Left ventricle myocardium superior (tissue), 1 donor: ENCODE results near the gene MAJIN. TPM values are rescaled to one million over a fixed set of nuclear protein-coding genes. Genes with fewer than 3 reads are reported as not detected.

ENCODE experiments used
- ATAC-seq: fragments of 200-7000 bp; cut with Tn5 transposase; one replicate; pipeline ENCODE4 v1.9.1; 2020; ENCODE audit warnings: mild to moderate bottlenecking, moderate library complexity
- DNase-seq: peaks from one replicate; pipeline ENCODE4 v3.0.0-alpha.2; 2020
- intact Hi-C: fragments of 100-400 bp; cut with micrococcal nuclease; formaldehyde crosslinking; loops from one replicate; pipeline ENCODE4 v1.11.0; 2022
- microRNA-seq: library from miRNA; unstranded; fragments of <30 nt; microRNA quantifications from one replicate; pipeline ENCODE4 v1.2.0, GENCODE V29; 2020; ENCODE audit warnings: borderline number of aligned reads
- total RNA-seq: library from RNA; stranded (reverse); fragmentation: NEBNext Ultra II Directional; extraction: Animal tissue kit (Norgen Biotek cat#: 25700); gene quantifications from one replicate; pipeline ENCODE4 v1.2.1, GENCODE V29; 2021
- donor health status: DM: no; HTN: yes; CAD: no; lungs with severe emphysema.

Gene MAJIN
- total RNA-seq, 1 donor from 2014 or later = not detected

DNA sequence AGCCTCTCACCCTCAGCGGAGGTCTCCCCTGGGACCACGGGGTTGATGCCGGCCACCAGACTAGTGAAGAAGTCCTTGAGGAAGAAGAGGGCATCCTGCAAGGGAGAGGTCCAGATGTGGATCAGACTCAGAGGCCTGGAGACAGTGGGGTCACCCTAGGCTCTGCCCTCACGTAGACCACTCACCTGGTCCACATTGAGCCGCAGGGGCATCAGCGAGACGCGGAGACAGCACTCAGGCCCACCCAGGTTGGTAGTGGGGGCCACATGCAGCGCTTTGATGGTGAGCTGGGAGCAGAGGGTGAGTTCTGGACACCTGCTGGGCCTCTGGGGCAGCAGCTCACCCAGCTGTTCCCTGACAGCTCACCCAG lies 73.8 kb downstream of the MAJIN start:
- intact Hi-C loops = no loop called here
- DNase-seq = no peak
- ATAC-seq = no peak

DNA sequence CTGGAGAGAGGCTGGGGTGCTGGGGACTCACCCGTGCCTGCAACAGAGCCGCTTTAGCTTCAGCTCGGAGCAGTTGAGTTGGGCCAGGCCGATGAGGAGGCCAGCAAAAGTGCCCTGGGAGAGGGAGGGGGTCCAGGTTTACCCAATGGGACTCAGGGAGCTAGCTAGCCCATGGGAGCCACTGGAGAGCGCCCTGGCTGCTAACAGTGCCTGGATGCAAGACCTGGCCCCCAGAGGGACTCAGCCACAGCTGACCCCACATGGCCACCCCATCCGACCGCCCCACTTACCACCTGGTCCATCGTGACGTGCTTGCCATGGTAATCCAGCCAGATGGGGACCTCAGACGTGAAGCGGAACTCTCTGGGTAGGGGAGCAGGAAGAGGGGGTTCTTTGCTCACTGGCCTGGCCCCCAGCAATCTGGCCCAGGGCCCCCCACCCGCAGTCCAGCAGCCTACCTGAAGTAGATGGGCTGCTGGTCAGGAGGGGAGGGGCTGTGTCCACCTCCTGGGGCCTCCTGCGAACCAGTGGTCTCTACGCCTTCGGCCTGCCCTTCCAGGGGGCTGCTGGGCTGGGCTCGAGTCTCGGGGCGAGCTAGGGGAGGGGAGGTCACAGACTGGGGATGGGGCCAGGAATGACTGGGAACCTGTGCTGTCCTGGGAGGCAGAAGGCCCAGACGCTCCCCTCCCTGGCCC lies 74.4 kb downstream of the MAJIN start:
- DNase-seq (no peak), ATAC-seq (no peak)
- intact Hi-C loops = no loop called here

DNA sequence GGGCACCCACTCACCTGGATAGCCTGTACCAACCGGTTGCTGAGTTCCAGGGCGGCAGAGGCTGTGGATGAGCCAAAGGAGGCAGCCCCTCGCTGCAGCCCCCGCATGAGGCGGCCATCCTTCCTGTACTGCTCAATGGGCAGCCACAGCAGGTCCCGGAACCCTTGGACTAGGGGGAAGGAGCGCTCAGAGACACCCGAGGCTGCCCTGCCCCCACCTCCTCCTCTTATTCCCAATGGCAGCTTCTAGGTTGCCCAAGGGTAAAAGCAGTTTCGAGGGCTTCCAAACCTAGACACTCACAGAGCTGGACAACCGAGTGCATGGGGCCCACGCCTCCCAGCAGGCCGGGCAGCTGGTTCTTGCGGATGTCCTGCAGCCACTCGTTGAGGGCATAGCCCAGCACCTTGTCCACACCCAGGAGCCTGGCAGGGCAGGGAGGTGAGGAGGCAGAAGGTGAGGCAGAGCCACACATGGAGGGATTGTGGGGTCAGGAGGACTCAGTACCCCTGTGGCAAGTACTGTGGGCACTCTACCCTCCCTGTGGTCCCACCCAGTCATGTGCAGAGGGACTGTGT lies 75.4 kb downstream of the MAJIN start:
- no peak for DNase-seq
- ATAC-seq = no peak
- intact Hi-C loops = no loop called here

DNA sequence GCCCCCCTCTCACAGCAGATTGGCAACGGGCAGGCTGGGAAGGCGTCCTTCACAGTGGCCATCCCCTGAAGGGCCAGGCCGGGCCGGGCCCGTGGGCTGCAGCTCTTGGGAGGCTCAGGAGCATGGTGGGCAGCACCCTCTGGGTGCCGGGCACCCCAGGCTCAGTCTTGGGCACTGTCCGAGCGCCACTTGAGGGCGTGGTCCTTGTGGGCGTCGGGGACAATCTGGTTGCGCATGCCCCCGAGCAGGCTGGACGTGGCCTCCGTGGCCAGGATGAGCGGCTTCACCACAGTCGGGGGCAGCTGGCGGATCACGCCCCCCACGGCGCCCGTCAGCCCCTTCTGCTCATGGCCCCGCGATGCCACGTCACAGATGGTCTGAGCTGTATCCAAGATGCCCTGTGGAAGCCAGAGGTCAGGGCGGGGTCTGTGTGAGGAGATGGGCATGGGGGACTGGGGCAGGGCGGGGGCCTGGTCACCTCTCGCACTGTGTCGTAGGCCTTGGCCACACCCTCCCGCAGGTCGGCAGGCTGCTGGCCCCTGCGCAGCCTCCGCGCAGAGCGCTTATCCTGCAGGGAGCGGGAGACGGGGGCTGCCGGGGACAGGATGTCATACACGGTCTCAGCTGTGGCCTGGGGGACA lies 77.0 kb downstream of the MAJIN start:
- intact Hi-C loops = loop anchor here (2.0 kb wide), 1 partner anchor 48 kb away; no protein-coding TSS in a partner anchor
- no peak for DNase-seq
- ATAC-seq = peak; percentile 4

DNA sequence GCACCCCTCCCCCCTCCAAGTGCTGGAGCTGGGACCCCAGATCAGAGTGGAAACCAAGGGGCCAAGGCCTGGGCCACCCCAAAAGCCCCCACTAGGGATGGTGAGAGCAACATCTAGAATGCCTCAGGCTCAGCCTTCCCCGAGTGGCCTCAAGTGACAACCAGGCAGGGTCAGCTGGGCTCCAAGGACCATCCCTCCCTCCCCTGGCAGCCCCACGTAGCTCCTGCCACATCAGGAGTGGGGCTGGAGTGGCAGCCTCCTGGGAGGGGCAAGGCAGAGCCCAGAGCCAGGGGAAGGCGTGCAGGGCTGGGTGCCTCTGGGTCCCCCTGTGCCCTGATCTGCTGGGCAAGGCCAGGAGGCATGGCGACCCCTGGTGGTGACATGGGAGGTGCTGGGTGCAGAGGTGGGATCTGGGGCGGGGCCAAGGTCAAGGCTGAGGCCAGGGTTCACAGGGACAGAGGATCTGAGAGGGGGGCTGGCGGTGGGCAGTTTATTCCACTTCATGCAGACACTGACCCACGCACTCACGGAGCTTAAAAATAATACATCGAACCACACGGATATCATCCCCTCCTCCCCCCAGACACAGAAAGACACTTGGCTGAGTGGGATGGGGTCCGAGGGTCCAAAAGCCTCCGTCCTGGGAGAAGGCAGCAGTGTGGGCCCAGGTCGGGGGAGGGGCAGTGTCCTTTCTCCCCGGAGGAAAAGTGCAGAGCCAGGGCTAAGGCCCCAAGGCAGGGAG lies 77.7 kb downstream of the MAJIN start:
- ATAC-seq = peak; percentile 86
- peak; percentile 95 for DNase-seq
- intact Hi-C loops = loop anchor here (2.0 kb wide), 1 partner anchor 47 kb away; no protein-coding TSS in a partner anchor

DNA sequence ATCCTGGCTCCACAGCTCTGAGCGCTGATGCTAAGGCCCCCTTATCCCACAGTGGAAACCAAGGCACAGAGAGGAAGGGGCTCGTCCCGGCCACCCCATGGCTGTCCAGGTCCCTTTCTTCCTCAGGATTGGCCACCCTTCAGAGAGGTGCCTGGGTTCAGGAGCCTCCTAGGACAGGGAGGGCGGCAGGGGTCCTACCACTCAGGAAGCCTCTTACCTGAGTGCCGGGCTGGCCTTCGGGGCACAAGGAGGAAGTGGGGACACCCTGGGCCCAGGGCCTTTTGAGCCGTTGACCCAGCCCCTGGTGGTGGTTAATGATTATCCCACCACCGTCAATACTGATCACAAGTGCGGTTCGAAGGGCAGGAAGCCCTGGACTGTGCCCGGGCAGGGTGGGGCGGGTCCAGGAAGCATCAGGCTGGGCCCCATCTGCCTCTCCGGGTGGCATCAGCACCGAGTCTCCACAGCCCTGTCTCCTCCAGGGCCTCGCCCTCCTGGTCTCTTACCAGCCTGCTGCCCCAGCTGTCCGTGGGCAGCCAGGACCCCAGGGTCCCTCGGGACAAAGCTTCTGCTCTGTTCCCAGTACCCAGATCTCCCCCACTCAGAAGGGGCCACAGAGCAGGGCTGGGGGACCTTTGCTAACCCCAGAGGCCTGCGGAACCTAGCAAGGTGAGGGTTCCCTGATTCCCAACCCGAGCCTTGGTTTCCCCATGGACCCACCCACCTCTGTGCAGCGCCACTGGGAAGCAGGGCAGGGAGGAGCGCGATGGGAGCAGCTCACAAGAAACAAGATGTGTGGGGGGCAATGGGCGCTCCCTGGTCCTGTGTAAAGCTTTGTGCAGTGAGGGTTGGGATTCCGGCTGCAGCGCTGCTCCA lies 78.5 kb downstream of the MAJIN start:
- peak; percentile 3 for ATAC-seq
- intact Hi-C loops = loop anchor here (2.0 kb wide), 1 partner anchor 47 kb away; no protein-coding TSS in a partner anchor
- no peak for DNase-seq

DNA sequence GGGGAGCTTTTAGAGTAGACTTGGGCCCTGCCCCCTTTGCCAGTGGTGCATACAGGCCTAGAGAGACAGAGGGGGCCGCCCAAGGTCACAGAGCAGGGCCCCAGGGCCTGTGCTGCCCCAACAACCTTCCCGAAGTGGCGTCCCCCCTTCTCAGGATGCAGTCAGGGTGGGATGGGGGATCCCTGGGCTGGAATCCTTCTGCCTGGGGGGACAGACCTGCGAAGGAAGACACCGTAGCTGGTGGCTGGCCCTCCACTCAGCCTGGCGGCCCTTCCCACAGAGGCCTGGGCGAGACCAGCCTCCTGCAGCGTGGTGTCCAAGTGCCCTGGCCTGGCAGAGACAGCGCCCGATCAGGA lies 79.1 kb downstream of the MAJIN start:
- no peak for DNase-seq
- ATAC-seq = no peak
- intact Hi-C loops = no loop called here

DNA sequence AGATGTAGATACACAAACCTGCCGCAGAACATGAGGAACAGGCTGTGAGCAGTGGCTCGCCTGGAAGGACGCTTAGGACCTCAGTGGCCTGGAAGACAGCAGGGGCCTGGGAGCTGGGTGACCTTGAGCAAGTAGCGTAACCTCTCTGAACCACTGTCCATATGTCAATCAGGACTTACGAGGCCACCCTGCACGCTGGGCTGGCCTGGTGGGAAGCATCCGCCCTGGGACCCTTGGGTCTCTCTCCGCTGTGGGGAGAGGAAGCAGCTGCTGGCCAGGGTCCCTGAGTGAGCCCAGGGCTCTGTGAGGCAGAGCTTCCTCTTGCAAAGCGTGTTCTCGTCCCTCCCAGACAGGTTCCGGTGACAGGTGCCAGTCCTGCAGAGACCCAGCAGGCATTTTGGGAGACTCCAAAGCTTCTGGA lies 79.5 kb downstream of the MAJIN start:
- intact Hi-C loops = no loop called here
- peak; percentile 5 for ATAC-seq
- peak; percentile 55 for DNase-seq

DNA sequence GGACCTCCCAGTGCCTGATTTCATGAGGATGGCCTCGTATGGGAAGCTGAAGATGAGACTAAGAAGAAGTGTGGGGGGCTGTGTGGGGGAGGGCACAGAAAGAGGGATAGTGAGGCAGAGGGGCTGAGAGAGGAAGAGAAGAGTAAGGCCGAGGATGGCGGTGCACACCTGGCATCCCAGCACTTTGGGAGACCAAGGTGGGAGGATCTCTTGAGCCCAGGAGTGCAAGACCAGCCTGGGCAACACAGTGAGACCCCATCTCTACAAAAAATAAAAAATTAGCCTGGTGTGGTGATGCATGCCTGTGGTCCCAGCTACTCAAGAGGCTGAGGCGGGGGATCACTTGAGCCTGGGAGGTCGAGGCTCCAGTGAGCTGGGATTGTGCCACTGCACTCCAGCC lies 80.0 kb downstream of the MAJIN start:
- no peak for ATAC-seq
- intact Hi-C loops = no loop called here
- DNase-seq = no peak

DNA sequence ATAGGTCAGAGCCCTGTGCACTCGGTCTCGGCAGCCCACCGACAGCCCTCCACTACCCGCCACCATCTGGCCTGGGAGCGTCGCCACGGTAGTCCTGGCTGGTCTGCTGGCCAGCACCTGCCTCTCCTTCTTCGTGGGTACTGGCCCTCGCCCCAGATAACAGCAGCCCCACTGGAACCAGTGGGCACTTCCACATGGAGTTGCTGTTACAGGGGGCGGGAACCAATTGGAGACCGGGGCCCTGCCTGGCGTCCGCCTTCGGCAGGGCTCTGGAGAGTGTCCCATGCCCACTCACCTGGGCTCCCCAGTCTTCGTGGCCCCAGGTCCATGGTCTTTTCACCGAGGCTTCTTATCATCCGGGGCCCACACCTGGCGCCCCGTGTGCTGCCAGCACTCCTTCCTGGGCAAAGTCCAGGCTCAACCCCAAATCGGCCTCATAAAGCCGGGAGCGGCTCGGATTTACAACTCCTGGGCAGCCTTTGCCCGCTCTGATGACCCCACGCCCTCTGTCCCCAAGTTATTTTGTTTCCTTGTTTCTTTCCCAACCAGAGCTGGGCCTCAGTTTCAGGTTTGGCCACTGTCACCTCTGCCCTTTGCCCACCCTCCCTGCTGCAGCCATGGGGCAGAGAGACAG lies 80.6 kb downstream of the MAJIN start:
- no peak for ATAC-seq
- no peak for DNase-seq
- intact Hi-C loops = no loop called here

DNA sequence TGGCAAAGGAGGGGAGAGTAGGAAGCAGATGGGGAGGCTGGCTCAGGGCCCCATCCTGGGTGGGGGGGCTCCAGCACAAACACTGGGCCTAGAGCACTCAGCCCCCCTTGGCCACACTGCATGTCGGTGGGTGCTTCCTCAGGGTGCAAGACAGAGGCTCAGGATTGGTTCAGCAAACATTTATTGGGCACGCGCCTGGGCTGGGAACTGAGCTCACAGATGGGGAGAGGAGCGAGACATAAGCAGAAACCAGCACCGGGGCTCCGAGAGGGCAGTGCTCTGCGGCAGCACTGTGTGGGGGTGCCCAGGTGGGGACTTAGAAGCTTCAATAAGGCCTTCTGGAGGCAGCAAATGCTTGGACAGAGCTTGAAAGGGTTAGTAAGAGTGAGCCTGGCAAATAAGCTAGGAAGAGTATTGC lies 81.4 kb downstream of the MAJIN start:
- no peak for DNase-seq
- intact Hi-C loops = no loop called here
- no peak for ATAC-seq

DNA sequence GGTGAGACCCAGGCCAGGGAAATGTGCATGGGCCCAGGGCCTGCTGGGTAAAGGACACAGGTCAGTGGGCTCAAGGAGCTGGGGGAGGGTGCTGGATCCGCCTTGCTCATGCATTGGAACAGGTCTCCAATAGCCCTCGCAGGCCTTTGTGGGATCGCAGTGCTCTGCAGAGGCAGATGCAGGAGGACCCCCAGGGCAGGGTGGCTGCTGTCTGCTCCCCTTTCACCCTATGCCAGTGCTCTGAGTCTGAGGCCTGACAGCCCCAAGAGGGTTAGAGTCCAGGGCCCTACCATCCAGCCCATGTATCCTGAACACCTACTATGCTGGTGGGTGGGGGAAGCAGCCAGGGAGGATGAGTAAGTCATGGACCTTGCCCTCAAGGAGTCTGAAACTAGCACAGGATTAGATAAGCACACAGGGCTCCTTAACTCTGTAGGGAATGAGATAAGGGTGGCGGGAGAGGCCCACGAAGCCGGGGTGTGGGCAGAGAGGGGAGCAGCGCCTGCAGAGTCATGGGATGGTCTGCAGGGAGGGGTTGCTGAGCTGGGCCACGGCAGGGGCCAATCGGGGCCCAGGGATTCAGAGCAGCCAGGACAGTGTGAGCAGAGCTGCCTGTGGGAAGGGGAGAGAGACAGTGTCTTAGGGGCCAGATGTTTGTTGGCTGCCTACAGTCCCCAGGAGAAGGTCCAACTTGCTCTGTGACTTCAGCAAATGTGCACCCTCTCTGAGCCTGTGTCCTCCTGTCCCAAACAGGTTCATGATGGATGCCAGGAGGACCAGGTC lies 83.0 kb downstream of the MAJIN start:
- no peak for ATAC-seq
- intact Hi-C loops = no loop called here

DNA sequence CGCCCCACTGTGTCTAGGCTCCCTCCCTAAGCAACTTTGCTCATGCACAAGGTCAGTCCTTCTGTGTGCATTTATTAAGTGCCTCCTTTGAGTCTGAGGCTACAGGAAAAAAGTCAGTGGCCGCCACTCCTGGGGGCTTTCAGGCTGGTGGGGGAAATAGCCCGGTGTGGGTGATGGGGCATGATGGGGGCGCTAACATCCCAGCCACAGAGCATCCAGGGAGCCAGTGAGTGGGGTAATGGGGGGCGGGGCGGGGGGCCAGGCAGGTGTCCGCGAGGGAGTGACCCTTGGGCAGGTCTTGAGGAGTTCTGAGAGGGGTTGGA lies 83.5 kb downstream of the MAJIN start:
- ATAC-seq = no peak
- no peak for DNase-seq
- intact Hi-C loops = no loop called here

More for the DNA sequence above, 83.0 kb downstream of the MAJIN start:
- no peak for DNase-seq

Small RNA genes within 50 kb of the gene (microRNA-seq; reads per million reads assigned to microRNA genes)
- gene MIR6749 (not detected), gene MIR6750 (not detected), gene MIR6879 (not detected)

Other genes with a start within 250 kb of the MAJIN start
- 0.97 TPM for gene NRXN2, start 248.9 kb downstream of the MAJIN start, total RNA-seq
- gene RASGRP2, start 228.0 kb downstream of the MAJIN start, total RNA-seq = 44.5 TPM
- gene PYGM, start 212.1 kb downstream of the MAJIN start, total RNA-seq = 175 TPM
- gene SF1, start 193.6 kb downstream of the MAJIN start, total RNA-seq = 191 TPM
- gene MAP4K2, start 168.9 kb downstream of the MAJIN start, total RNA-seq = 8.6 TPM
- 9.1 TPM for gene MEN1, start 161.6 kb downstream of the MAJIN start, total RNA-seq
- gene CDC42BPG, start 127.5 kb downstream of the MAJIN start, total RNA-seq = 0.40 TPM
- 52.5 TPM for gene EHD1, start 93.5 kb downstream of the MAJIN start, total RNA-seq
- 13.0 TPM for gene ATG2A, start 54.9 kb downstream of the MAJIN start, total RNA-seq
- 18.4 TPM for gene PPP2R5B, start 47.4 kb downstream of the MAJIN start, total RNA-seq
- gene GPHA2, start 36.2 kb downstream of the MAJIN start, total RNA-seq = not detected
- gene BATF2, start 24.9 kb upstream of the MAJIN start, total RNA-seq = 1.2 TPM
- gene ARL2, start 42.1 kb upstream of the MAJIN start, total RNA-seq = 115 TPM
- gene SNX15, start 55.3 kb upstream of the MAJIN start, total RNA-seq = 19.3 TPM
- 7.5 TPM for gene SAC3D1, start 69.1 kb upstream of the MAJIN start, total RNA-seq
- 5.3 TPM for gene NAALADL1, start 86.4 kb upstream of the MAJIN start, total RNA-seq
- gene CDCA5, start 111.9 kb upstream of the MAJIN start, total RNA-seq = 1.3 TPM
- gene ZFPL1, start 112.1 kb upstream of the MAJIN start, total RNA-seq = 23.7 TPM
- gene VPS51, start 124.1 kb upstream of the MAJIN start, total RNA-seq = 84.8 TPM
- 112 TPM for gene TM7SF2, start 139.8 kb upstream of the MAJIN start, total RNA-seq
- gene ZNHIT2, start 145.6 kb upstream of the MAJIN start, total RNA-seq = 5.5 TPM
- gene FAU, start 150.0 kb upstream of the MAJIN start, total RNA-seq = 724 TPM
- 33.7 TPM for gene MRPL49, start 150.2 kb upstream of the MAJIN start, total RNA-seq
- 38.6 TPM for gene SYVN1, start 162.4 kb upstream of the MAJIN start, total RNA-seq
- gene SPDYC, start 198.1 kb upstream of the MAJIN start, total RNA-seq = not detected
- gene CAPN1, start 209.8 kb upstream of the MAJIN start, total RNA-seq = 90.1 TPM